GM10266 (cell line): ENCODE measurements around the gene UBLCP1.
"Not testable (repeated sequence)": the region's sequence is repeated elsewhere in the genome, so short reads cannot be mapped to it uniquely, and the experiment has no call there.

Source experiments
- DNase-seq: peaks from one replicate; pipeline ENCODE4 v3.0.0; 2012; ENCODE audit errors: extremely low spot score
- CTCF ChIP-seq: IDR thresholded peaks from 2 replicates; pipeline ENCODE4 v1.5.1; 2012; ENCODE audit warnings: mild to moderate bottlenecking, low read depth; ENCODE audit not compliant: control insufficient read depth, insufficient read depth; ENCODE audit errors: missing control alignments

The UBLCP1 gene

GRCh38 chr5:159223469-159223868, 39.6 kb upstream of the UBLCP1 start:
- no peak for TF ChIP-seq CTCF
- no peak for DNase-seq

- no peak for DNase-seq
- no peak for TF ChIP-seq CTCF
Observed at GRCh38 chr5:159224471-159224870, 38.6 kb upstream of the UBLCP1 start.

GRCh38 chr5:159226451-159226850, 36.6 kb upstream of the UBLCP1 start:
- DNase-seq: no peak
- TF ChIP-seq CTCF: no peak

GRCh38 chr5:159227452-159227851, 35.6 kb upstream of the UBLCP1 start:
- DNase-seq: no peak

GRCh38 chr5:159228097-159228496, 35.0 kb upstream of the UBLCP1 start:
- not testable (repeated sequence) for DNase-seq

More at GRCh38 chr5:159227452-159227851, 35.6 kb upstream of the UBLCP1 start:
- TF ChIP-seq CTCF: no peak

GRCh38 chr5:159230657-159231056, 32.4 kb upstream of the UBLCP1 start:
- no peak for TF ChIP-seq CTCF

GRCh38 chr5:159231167-159231566, 31.9 kb upstream of the UBLCP1 start:
- no peak for TF ChIP-seq CTCF
- no peak for DNase-seq

More at GRCh38 chr5:159230657-159231056, 32.4 kb upstream of the UBLCP1 start:
- no peak for DNase-seq

GRCh38 chr5:159235871-159236520, 27.1 kb upstream of the UBLCP1 start:
- DNase-seq: not testable (repeated sequence)
